Ascending aorta (tissue), 2 donors: ENCODE data around the gene PTPRN2. TPM values are rescaled to one million over a fixed set of nuclear protein-coding genes. Genes with fewer than 3 reads are reported as not detected.

Experiments
- DNase-seq, 2 donors: peaks; one replicate each; pipeline ENCODE4 v3.0.0-alpha.2; 2019; ENCODE audit warnings: low spot score in 2 of 2
- H3K27ac ChIP-seq, 2 donors: fragments of 200-600 bp; sonication (generic); one replicate each; pipeline ENCODE4 v1.5.1; 2016 to 2017; ENCODE audit warnings: mild to moderate bottlenecking in 1 of 2
- H3K27me3 ChIP-seq: fragments of 200-600 bp; sonication (generic); one replicate; pipeline ENCODE4 v1.5.1; 2017
- H3K36me3 ChIP-seq, 2 donors: fragments of 200-600 bp; sonication (generic); one replicate each; pipeline ENCODE4 v1.5.1; 2016
- H3K4me1 ChIP-seq, 2 donors: fragments of 200-600 bp; sonication (generic); one replicate each; pipeline ENCODE4 v1.5.1; 2016 to 2017; ENCODE audit warnings: mild to moderate bottlenecking in 1 of 2
- H3K4me3 ChIP-seq, 2 donors: fragments of 200-600 bp; sonication (generic); one replicate each; pipeline ENCODE4 v1.5.1; 2016 to 2017; ENCODE audit warnings: mild to moderate bottlenecking in 1 of 2
- H3K9me3 ChIP-seq, 2 donors: fragments of 200-600 bp; sonication (generic); one replicate each; pipeline ENCODE4 v1.5.1; 2016
- CTCF ChIP-seq, 3 experiments: fragments of 200-600 bp in 2 of 3; fragments of 450-650 bp in 1 of 3; sonication (generic) in 2 of 3; IDR thresholded peaks; one replicate each; pipeline ENCODE4 v1.5.1; 2016 to 2019; ENCODE audit warnings: antibody characterized with exemption in 3 of 3, mild to moderate bottlenecking in 1 of 3, moderate library complexity in 1 of 3
- intact Hi-C: fragments of 100-400 bp; cut with DNase I; formaldehyde crosslinking; loops from one replicate; pipeline ENCODE4 v1.15.1; 2023
- total RNA-seq: library from RNA; depleted of rRNA; stranded (reverse); fragments of >200 nt; gene quantifications from one replicate; pipeline ENCODE4 v1.1.0, GENCODE V29; 2016

Gene PTPRN2
- total RNA-seq, 1 donor from 2014 or later, result 7.3 TPM

GRCh38 chr7:158138329-158138597 lies 449.4 kb downstream of the PTPRN2 start:
- DNase-seq, result no peak
- no peaks in the 10 kb centered on the region for H3K36me3 ChIP-seq
- no peak overlapping the region for H3K27ac ChIP-seq
- no peaks in the 10 kb centered on the region for H3K27me3 ChIP-seq
- H3K4me3 ChIP-seq, result no peak overlapping the region
- no peaks in the 10 kb centered on the region for H3K4me1 ChIP-seq
- TF ChIP-seq CTCF (IDR thresholded peaks at IDR 0.05), result no peak
- peaks cover 0 to 7% of the 10 kb centered on the region in 2 donors for H3K9me3 ChIP-seq
- intact Hi-C loops, result no loop called here

- H3K36me3 ChIP-seq, result no peaks in the 10 kb centered on the region
- H3K9me3 ChIP-seq, result peaks cover 0 to 7% of the 10 kb centered on the region in 2 donors
- H3K27ac ChIP-seq, result no peak overlapping the region
- intact Hi-C loops, result no loop called here
- H3K27me3 ChIP-seq, result no peaks in the 10 kb centered on the region
- no peak for DNase-seq
- H3K4me1 ChIP-seq, result no peaks in the 10 kb centered on the region
- TF ChIP-seq CTCF (IDR thresholded peaks at IDR 0.05), result no peak
- no peak overlapping the region for H3K4me3 ChIP-seq
Measured at GRCh38 chr7:158137516-158138328, 449.9 kb downstream of the PTPRN2 start.

GRCh38 chr7:158135931-158136330 lies 451.7 kb downstream of the PTPRN2 start:
- H3K27me3 ChIP-seq, result no peaks in the 10 kb centered on the region
- H3K9me3 ChIP-seq, result no peaks in the 10 kb centered on the region
- no peak overlapping the region for H3K4me3 ChIP-seq
- no peak overlapping the region for H3K27ac ChIP-seq
- DNase-seq, result no peak
- TF ChIP-seq CTCF (IDR thresholded peaks at IDR 0.05), result no peak
- no peaks in the 10 kb centered on the region for H3K36me3 ChIP-seq
- no peaks in the 10 kb centered on the region for H3K4me1 ChIP-seq
- intact Hi-C loops, result no loop called here

GRCh38 chr7:158134824-158135223 lies 452.8 kb downstream of the PTPRN2 start:
- Histone ChIP-seq H3K27ac (no peak overlapping the region), H3K4me3 (no peak overlapping the region), H3K9me3 (no peaks in the 10 kb centered on the region), H3K36me3 (no peaks in the 10 kb centered on the region), H3K27me3 (no peaks in the 10 kb centered on the region), H3K4me1 (no peaks in the 10 kb centered on the region)
- TF ChIP-seq CTCF (IDR thresholded peaks at IDR 0.05), result no peak
- intact Hi-C loops, result no loop called here
- no peak for DNase-seq

GRCh38 chr7:158133515-158134271 lies 453.9 kb downstream of the PTPRN2 start:
- no peak for TF ChIP-seq CTCF (IDR thresholded peaks at IDR 0.05)
- no peaks in the 10 kb centered on the region for H3K27me3 ChIP-seq
- no peak for DNase-seq
- no peaks in the 10 kb centered on the region for H3K4me1 ChIP-seq
- no peaks in the 10 kb centered on the region for H3K36me3 ChIP-seq
- intact Hi-C loops, result no loop called here
- H3K4me3 ChIP-seq, result no peak overlapping the region
- H3K27ac ChIP-seq, result no peak overlapping the region
- H3K9me3 ChIP-seq, result no peaks in the 10 kb centered on the region
